Activated CD4-positive, alpha-beta T cell treated with anti-CD3 and anti-CD28 coated beads, Interleukin-10, Interleukin-2, amounts not matched to agents 100 ng/mL and 50 ng/mL, durations not matched to agents 16 hours and 8 hours (primary cell): ENCODE data around the gene RSPO4.
"Not testable (repeated sequence)": the region's sequence is repeated elsewhere in the genome, so short reads cannot be mapped to it uniquely, and the experiment has no call there.

Experiments used
- DNase-seq: peaks from one replicate; pipeline ENCODE4 v3.0.0-alpha.2; 2020

RSPO4 gene

GRCh38 chr20:1003920-1004697 lies 2.0 kb upstream of the RSPO4 start:
- no peak for DNase-seq

- DNase-seq, result no peak
These were observed 811 bp upstream of the RSPO4 start for GRCh38 chr20:1002682-1003561.

GRCh38 chr20:1001116-1001515 lies 995 bp downstream of the RSPO4 start:
- DNase-seq, result no peak

GRCh38 chr20:998231-998830 lies 3.8 kb downstream of the RSPO4 start:
- no peak for DNase-seq

- DNase-seq, result no peak
These were observed 4.6 kb downstream of the RSPO4 start for GRCh38 chr20:997486-997885.

GRCh38 chr20:997016-997415 lies 5.1 kb downstream of the RSPO4 start:
- DNase-seq, result no peak

- no peak for DNase-seq
These were observed 6.9 kb downstream of the RSPO4 start for GRCh38 chr20:995170-995569.

GRCh38 chr20:992801-993535 lies 9.1 kb downstream of the RSPO4 start:
- DNase-seq, result no peak

GRCh38 chr20:991850-992249 lies 10.3 kb downstream of the RSPO4 start:
- no peak for DNase-seq

GRCh38 chr20:990293-990959 lies 11.7 kb downstream of the RSPO4 start:
- no peak for DNase-seq

- DNase-seq, result no peak
These were observed 13.8 kb downstream of the RSPO4 start for GRCh38 chr20:988272-988671.

- DNase-seq, result no peak
These were observed 14.4 kb downstream of the RSPO4 start for GRCh38 chr20:987677-988076.

GRCh38 chr20:986733-987355 lies 15.3 kb downstream of the RSPO4 start:
- no peak for DNase-seq

- DNase-seq, result not testable (repeated sequence)
These were observed 17.1 kb downstream of the RSPO4 start for GRCh38 chr20:984994-985393.

- no peak for DNase-seq
These were observed 19.4 kb downstream of the RSPO4 start for GRCh38 chr20:982754-983153.

GRCh38 chr20:977021-977420 lies 25.1 kb downstream of the RSPO4 start:
- DNase-seq, result no peak

- DNase-seq, result no peak
These were observed 26.1 kb downstream of the RSPO4 start for GRCh38 chr20:976033-976432.

GRCh38 chr20:973785-974194 lies 28.3 kb downstream of the RSPO4 start:
- peak; percentile 65 for DNase-seq

GRCh38 chr20:972256-972655 lies 29.9 kb downstream of the RSPO4 start:
- DNase-seq, result no peak

- DNase-seq, result no peak
These were observed 30.8 kb downstream of the RSPO4 start for GRCh38 chr20:971346-971745.

- no peak for DNase-seq
These were observed 32.2 kb downstream of the RSPO4 start for GRCh38 chr20:969868-970267.
